Loucy (cell line): ENCODE measurements around the gene DHX29.
A peak's percentile ranks its signal among the peaks of the same experiment; 100 is the strongest.

Experiments used
- H2AFZ ChIP-seq: fragments of 200-600 bp; sonication (generic); 2 replicates; pipeline ENCODE4 v1.6.0; 2016; ENCODE audit warnings: antibody characterized with exemption, mild to moderate bottlenecking, low read length, moderate library complexity
- H3F3A ChIP-seq: fragments of 200-600 bp; 2 replicates; pipeline ENCODE4 v1.6.0; 2016; ENCODE audit warnings: antibody characterized with exemption, low read depth, mild to moderate bottlenecking
- H3K27me3 ChIP-seq: fragments of 200-600 bp; sonication (generic); 2 replicates; pipeline ENCODE4 v1.6.1; 2014; ENCODE audit warnings: low read length, mild to moderate bottlenecking; ENCODE audit not compliant: insufficient read depth, poor library complexity, severe bottlenecking
- H3K36me3 ChIP-seq: fragments of 200-600 bp; sonication (generic); 2 replicates; pipeline ENCODE4 v1.6.1; 2016; ENCODE audit warnings: low read length; ENCODE audit not compliant: insufficient read depth
- H3K4me1 ChIP-seq: fragments of 200-600 bp; sonication (generic); 2 replicates; pipeline ENCODE4 v1.5.1; 2014; ENCODE audit warnings: low read length, mild to moderate bottlenecking; ENCODE audit not compliant: insufficient read depth, poor library complexity, severe bottlenecking
- H3K4me2 ChIP-seq: fragments of 200-600 bp; sonication (generic); 2 replicates; pipeline ENCODE4 v1.6.0; 2014; ENCODE audit warnings: antibody characterized with exemption, low read length, low read depth, mild to moderate bottlenecking; ENCODE audit not compliant: poor library complexity, severe bottlenecking
- H3K4me3 ChIP-seq: fragments of 200-600 bp; sonication (generic); 2 replicates; pipeline ENCODE4 v1.5.1; 2014; ENCODE audit warnings: low read length, mild to moderate bottlenecking, mixed read lengths; ENCODE audit not compliant: poor library complexity, severe bottlenecking
- H3K79me2 ChIP-seq: fragments of 200-600 bp; sonication (generic); 2 replicates; pipeline ENCODE4 v1.6.1; 2014; ENCODE audit warnings: low read length; ENCODE audit not compliant: insufficient read depth
- H3K9ac ChIP-seq: fragments of 200-600 bp; sonication (generic); 2 replicates; pipeline ENCODE4 v1.6.0; 2014; ENCODE audit warnings: mild to moderate bottlenecking, low read depth, low read length, moderate library complexity; ENCODE audit not compliant: poor library complexity, severe bottlenecking
- H3K9me2 ChIP-seq: fragments of 200-600 bp; sonication (generic); replicated peaks from 2 replicates; pipeline ENCODE4 v1.6.1; 2016; ENCODE audit warnings: low read depth, low read length, mixed read lengths
- H3K9me3 ChIP-seq: fragments of 200-600 bp; sonication (generic); 2 replicates; pipeline ENCODE4 v1.6.1; 2014; ENCODE audit warnings: mild to moderate bottlenecking, antibody characterized with exemption, low read length, low read depth; ENCODE audit not compliant: insufficient read depth
- H4K20me1 ChIP-seq: fragments of 200-600 bp; sonication (generic); 2 replicates; pipeline ENCODE4 v1.6.0; 2014; ENCODE audit warnings: antibody characterized with exemption, low read length, mild to moderate bottlenecking; ENCODE audit not compliant: insufficient read depth, poor library complexity, severe bottlenecking
- CTCF ChIP-seq: fragments of 200-600 bp; sonication (generic); conservative IDR thresholded peaks from 2 replicates; pipeline ENCODE4 v1.5.1; 2014; ENCODE audit warnings: mild to moderate bottlenecking, antibody characterized with exemption, low read length
- EZH2phosphoT487 ChIP-seq: fragments of 200-600 bp; IDR thresholded peaks from 2 replicates; pipeline ENCODE4 v1.6.1; 2018; ENCODE audit warnings: antibody characterized with exemption, mild to moderate bottlenecking, moderate library complexity, borderline replicate concordance

Gene DHX29

DNA sequence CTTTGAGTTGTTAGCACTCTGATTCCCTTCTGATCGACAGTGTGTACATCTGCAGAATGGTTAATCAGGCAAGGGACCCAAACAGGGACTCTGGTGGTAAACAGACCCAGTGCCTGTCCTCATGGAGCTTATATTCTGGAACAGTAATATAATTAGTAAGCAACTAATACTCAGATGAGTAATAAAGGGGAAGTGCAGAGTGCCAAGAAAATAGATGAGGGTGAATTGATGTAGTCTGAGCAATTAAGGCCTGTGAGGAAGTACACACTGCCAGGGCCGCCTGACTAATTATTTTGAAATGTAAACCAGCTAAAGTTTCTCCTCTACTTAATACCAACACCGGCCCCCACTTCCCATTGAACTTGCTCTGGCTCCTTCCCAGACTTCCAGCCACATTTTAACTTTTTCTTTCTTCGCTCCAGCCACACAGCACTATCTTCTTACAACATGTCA is 4.2 kb downstream of the DHX29 start:
- H3K4me2 ChIP-seq: peak overlapping the region; percentile 67
- no peak for TF ChIP-seq CTCF
- no peak for TF ChIP-seq EZH2phosphoT487
- H3K9me2 ChIP-seq: no peaks in the 10 kb centered on the region
- no peaks in the 10 kb centered on the region for H3F3A ChIP-seq
- no peaks in the 10 kb centered on the region for H3K27me3 ChIP-seq
- H3K79me2 ChIP-seq: peaks cover 74% of the 10 kb centered on the region
- no peak overlapping the region for H2AFZ ChIP-seq
- H3K4me1 ChIP-seq: peaks cover 38% of the 10 kb centered on the region
- peaks cover 14% of the 10 kb centered on the region for H4K20me1 ChIP-seq
- H3K9ac ChIP-seq: peak overlapping the region; percentile 81
- no peaks in the 10 kb centered on the region for H3K9me3 ChIP-seq
- peak overlapping the region; percentile 43 for H3K4me3 ChIP-seq
- no peaks in the 10 kb centered on the region; the same call in 1 of the 2 replicates for H3K36me3 ChIP-seq

GRCh38 chr5:55300890-55301289 is 6.6 kb downstream of the DHX29 start:
- Histone ChIP-seq H3K9me3 (no peaks in the 10 kb centered on the region), H3K4me3 (no peak overlapping the region), H3F3A (no peaks in the 10 kb centered on the region), H4K20me1 (peaks cover 14% of the 10 kb centered on the region), H3K9ac (no peak overlapping the region), H2AFZ (no peak overlapping the region), H3K27me3 (no peaks in the 10 kb centered on the region), H3K4me2 (no peak overlapping the region), H3K4me1 (peaks cover 30% of the 10 kb centered on the region), H3K9me2 (no peaks in the 10 kb centered on the region), H3K79me2 (peaks cover 56% of the 10 kb centered on the region), H3K36me3 (peaks cover 10% of the 10 kb centered on the region; the same call in 1 of the 2 replicates)
- no peak for TF ChIP-seq CTCF
- no peak for TF ChIP-seq EZH2phosphoT487

DNA sequence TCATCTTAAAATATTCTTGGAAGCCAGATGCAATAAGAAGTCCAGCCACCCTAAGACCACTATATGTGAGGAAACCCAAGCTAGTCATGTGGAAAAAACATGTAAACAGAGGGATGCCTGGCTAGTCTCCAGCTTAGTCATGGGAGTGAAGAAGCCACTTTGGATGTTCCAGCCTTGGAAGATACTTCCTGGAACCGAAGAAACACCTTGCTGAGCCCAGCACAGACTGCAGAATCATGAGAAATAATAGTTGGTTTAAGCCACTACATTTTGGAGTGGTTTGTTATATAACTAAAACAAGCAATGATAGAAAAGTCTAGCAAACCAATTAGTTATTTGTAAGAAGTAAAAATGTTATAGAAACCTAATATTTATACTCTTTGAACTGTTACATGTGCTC is 12.6 kb downstream of the DHX29 start:
- TF ChIP-seq CTCF: no peak
- TF ChIP-seq EZH2phosphoT487: no peak
- H3K4me2 ChIP-seq: no peak overlapping the region
- no peaks in the 10 kb centered on the region for H3K9me2 ChIP-seq
- H3F3A ChIP-seq: no peaks in the 10 kb centered on the region
- no peak overlapping the region for H2AFZ ChIP-seq
- peaks cover 63% of the 10 kb centered on the region; the same call in 1 of the 2 replicates for H3K36me3 ChIP-seq
- H4K20me1 ChIP-seq: no peaks in the 10 kb centered on the region
- no peaks in the 10 kb centered on the region for H3K9me3 ChIP-seq
- no peaks in the 10 kb centered on the region for H3K27me3 ChIP-seq
- no peaks in the 10 kb centered on the region for H3K4me1 ChIP-seq
- H3K9ac ChIP-seq: no peak overlapping the region
- no peak overlapping the region for H3K4me3 ChIP-seq
- peaks cover 3% of the 10 kb centered on the region; the same call in 1 of the 2 replicates for H3K79me2 ChIP-seq
